Right cardiac atrium (tissue), 5 donors: Measurements from ENCODE around the gene CDKAL1. TPM values are rescaled to one million over a fixed set of nuclear protein-coding genes. Genes with fewer than 3 reads are reported as not detected.

Source experiments
- ATAC-seq, 2 donors: fragments of 200-7000 bp; cut with Tn5 transposase; one replicate each; pipeline versions ENCODE4 v1.8.0 to v1.9.1; 2020; ENCODE audit warnings: moderate library complexity in 2 of 2, mild to moderate bottlenecking in 1 of 2
- DNase-seq, 3 donors: peaks; one replicate each; pipeline ENCODE4 v3.0.0-alpha.2; 2020
- H3K27ac ChIP-seq: one replicate; pipeline ENCODE4 v1.5.1; 2013; ENCODE audit warnings: mild to moderate bottlenecking, low read length, control low read depth, moderate library complexity
- H3K27me3 ChIP-seq: one replicate; pipeline ENCODE4 v1.6.1; 2013; ENCODE audit not compliant: control insufficient read depth, insufficient read depth
- H3K4me1 ChIP-seq: one replicate; pipeline ENCODE4 v1.6.1; 2013; ENCODE audit warnings: low read length; ENCODE audit not compliant: control insufficient read depth, insufficient read depth
- H3K4me3 ChIP-seq: one replicate; pipeline ENCODE4 v1.5.1; 2013; ENCODE audit warnings: low read length, control low read depth
- H3K9me3 ChIP-seq: one replicate; pipeline ENCODE4 v1.6.1; 2013; ENCODE audit warnings: low read length; ENCODE audit not compliant: control insufficient read depth
- WGBS: extraction: QIAGEN DNeasy Blood & Tissue Kit; methylation state at CpG from one replicate; pipeline ENCODE4 v1.1.7; 2013; 5-methylcytosine and 5-hydroxymethylcytosine counted together
- intact Hi-C, 4 donors: fragments of 100-400 bp; cut with DNase I; formaldehyde crosslinking; loops; one replicate each; pipeline versions ENCODE4 v1.11.0 to v1.14.0; 2022 to 2023
- polyA plus RNA-seq: library from polyadenylated mRNA; stranded (reverse); fragments of 200-250 nt; gene quantifications from one replicate; pipeline ENCODE4 v1.2.3, GENCODE V29; 2013
- total RNA-seq, 4 donors: library from RNA; stranded (reverse); fragmentation: NEBNext Ultra II Directional; extraction: Animal tissue kit (Norgen Biotek cat#: 25700); gene quantifications; one replicate each; pipeline ENCODE4 v1.2.1, GENCODE V29; 2021
- donor health status: healthy with polysubstance abuse.
- donor health status: DM: no; HTN: yes; CAD: no.
- donor health status: DM: no; HTN: no; CAD: no.
- donor health status: DM: no; HTN: yes; CAD: no; lungs with severe emphysema.
- donor health status: DM: yes; HTN: yes; CAD: no.

The CDKAL1 gene
- total and polyA plus RNA-seq, 5 donors: 3.6 to 11.5 (median 10.8) TPM

- intact Hi-C loops: no loop called here
- H3K27ac ChIP-seq: no peak overlapping the region
- no peaks in the 10 kb centered on the region for H3K9me3 ChIP-seq
- peaks cover 2% of the 10 kb centered on the region for H3K4me1 ChIP-seq
- WGBS: 96% methylated on average over 4 of the region's 4 CpGs
- H3K4me3 ChIP-seq: no peak overlapping the region
- ATAC-seq (no peak), DNase-seq (no peak)
- H3K27me3 ChIP-seq: no peaks in the 10 kb centered on the region
These were observed 666.9 kb downstream of the CDKAL1 start for GRCh38 chr6:21201187-21201586.

DNA sequence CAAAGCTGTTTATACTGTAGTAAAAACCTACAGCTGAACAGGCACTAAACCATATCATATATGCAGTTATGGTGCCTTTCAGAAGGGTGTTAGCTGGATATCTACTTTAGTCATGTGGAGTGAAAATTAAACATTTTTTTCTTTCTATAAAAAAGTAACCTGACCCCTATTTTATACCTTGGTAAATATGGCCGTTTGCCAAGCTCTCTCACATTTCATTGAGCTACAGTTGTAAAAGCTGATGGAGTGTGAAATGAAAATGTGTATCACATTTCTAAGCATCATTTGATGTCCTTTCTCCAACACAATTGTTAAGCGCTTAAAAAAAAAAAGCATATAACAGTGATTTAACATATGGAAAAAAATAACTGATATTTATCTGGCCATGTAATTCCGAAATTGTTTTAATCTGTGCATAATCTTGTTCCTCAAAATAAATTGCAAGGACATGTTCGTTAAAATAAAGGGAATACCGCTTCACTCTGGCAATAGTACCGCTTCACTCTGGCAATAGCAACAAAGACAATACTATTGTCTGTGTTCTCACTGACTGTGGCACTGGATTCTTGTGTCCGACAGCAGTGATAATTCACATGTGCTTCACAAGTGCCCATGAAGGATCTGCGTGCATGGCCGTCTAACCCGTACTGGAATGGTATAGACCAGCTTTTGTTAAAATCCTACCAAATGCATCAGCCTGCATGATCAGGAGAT lies 667.5 kb downstream of the CDKAL1 start:
- DNase-seq (no peak), ATAC-seq (no peak)
- WGBS: 91% methylated on average over 10 of the region's 10 CpGs
- Histone ChIP-seq H3K27ac (no peak overlapping the region), H3K9me3 (no peaks in the 10 kb centered on the region), H3K4me3 (no peak overlapping the region), H3K4me1 (peaks cover 2% of the 10 kb centered on the region), H3K27me3 (no peaks in the 10 kb centered on the region)
- intact Hi-C loops: no loop called here

DNA sequence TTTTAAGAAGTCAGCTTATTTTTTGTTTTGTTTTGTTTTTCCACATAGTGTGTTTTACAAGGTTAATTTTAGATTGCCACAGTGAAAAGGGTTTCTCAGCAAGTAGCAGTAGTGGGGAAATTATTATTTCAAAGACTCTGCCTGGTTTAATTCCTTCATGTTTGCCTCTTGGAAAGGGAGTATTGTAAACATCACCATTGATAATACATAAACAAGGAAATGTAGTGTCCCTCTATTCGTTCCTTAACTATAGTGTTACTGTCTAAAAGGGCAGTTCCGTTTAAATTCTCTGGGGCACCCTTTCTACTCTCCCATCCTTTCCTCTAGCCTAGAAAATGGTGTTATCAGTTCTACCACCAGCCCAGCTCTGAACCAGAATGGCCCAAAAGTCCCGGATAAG lies 668.3 kb downstream of the CDKAL1 start:
- no peak for ATAC-seq
- H3K9me3 ChIP-seq: no peaks in the 10 kb centered on the region
- no peak for DNase-seq
- H3K4me3 ChIP-seq: no peak overlapping the region
- 76% methylated on average over 3 of the region's 3 CpGs for WGBS
- H3K4me1 ChIP-seq: peaks cover 2% of the 10 kb centered on the region
- no peaks in the 10 kb centered on the region for H3K27me3 ChIP-seq
- H3K27ac ChIP-seq: no peak overlapping the region
- intact Hi-C loops: no loop called here

DNA sequence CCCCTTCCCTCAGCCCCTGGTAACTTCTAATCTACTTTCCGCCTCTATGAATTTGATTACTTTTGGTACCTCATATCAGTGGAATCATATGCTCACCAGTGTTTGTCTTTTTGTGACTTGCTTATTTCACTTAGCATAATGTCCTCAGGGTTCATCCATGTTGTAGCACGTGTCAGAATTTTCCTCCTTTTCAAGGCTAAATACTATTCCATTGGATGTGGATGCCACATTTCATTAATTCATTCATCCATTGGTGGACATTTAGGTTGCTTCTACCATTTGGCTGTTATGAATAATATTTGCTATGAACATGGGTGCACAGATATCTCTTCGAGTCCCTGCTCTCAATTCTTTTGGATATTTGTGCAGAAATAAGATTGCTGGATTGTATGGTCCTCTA lies 670.7 kb downstream of the CDKAL1 start:
- Histone ChIP-seq H3K27me3 (no peaks in the 10 kb centered on the region), H3K4me1 (peaks cover 2% of the 10 kb centered on the region), H3K27ac (no peak overlapping the region), H3K9me3 (no peaks in the 10 kb centered on the region), H3K4me3 (no peak overlapping the region)
- DNase-seq (no peak), ATAC-seq (no peak)
- 97% methylated on average over 3 of the region's 3 CpGs for WGBS
- intact Hi-C loops: no loop called here

DNA sequence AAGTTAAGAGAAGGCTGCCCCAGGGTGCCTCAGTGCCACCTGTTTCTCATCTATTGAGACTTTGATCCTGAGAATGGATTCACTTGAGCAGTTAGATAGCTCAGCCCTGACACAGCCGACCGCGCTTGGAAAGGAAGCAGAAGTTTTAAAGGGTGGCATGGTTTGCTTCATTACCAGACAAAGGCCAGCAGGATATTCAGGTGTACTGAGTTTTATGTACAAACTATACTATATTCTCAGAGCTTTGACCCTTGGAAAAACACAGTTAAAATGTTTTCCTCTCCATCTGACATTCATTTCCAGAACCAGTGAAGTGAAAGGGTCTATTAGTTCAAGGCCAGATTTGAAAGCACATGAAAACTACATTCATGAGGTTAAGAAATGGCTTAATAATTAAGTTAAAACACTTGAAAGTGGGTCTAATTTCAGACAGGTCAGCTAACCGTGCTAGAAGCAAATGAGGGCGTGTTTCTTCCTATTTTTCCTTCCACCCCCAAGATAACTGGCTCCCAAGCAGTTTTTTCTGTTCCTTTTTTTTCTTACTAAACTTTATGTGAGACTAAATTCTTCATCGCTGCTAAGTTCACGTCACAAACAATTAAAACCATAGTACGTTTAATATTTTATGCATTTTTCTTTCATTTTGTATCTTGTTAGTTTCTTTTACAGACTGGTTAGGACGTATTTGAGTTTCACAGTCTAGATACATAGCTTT lies 674.0 kb downstream of the CDKAL1 start:
- intact Hi-C loops: no loop called here
- Histone ChIP-seq H3K27me3 (no peaks in the 10 kb centered on the region), H3K4me1 (no peaks in the 10 kb centered on the region), H3K4me3 (no peak overlapping the region), H3K9me3 (no peaks in the 10 kb centered on the region), H3K27ac (no peak overlapping the region)
- 88% methylated on average over 9 of the region's 9 CpGs for WGBS
- no peak for DNase-seq
- no peak for ATAC-seq

- H3K4me1 ChIP-seq: no peaks in the 10 kb centered on the region
- intact Hi-C loops: no loop called here
These were observed 674.5 kb downstream of the CDKAL1 start for GRCh38 chr6:21208796-21209186.

GRCh38 chr6:21213492-21213891 lies 679.2 kb downstream of the CDKAL1 start:
- H3K27me3 ChIP-seq: no peaks in the 10 kb centered on the region
- H3K4me1 ChIP-seq: no peaks in the 10 kb centered on the region
- H3K4me3 ChIP-seq: no peak overlapping the region
- H3K9me3 ChIP-seq: no peaks in the 10 kb centered on the region
- WGBS: 81% methylated on average over 3 of the region's 3 CpGs
- ATAC-seq: no peak
- no peak for DNase-seq
- intact Hi-C loops: no loop called here
- H3K27ac ChIP-seq: no peak overlapping the region

More at GRCh38 chr6:21208796-21209186, 674.5 kb downstream of the CDKAL1 start:
- ATAC-seq (no peak), DNase-seq (no peak)
- no peaks in the 10 kb centered on the region for H3K9me3 ChIP-seq
- H3K27ac ChIP-seq: no peak overlapping the region
- WGBS: 89% methylated on average over 5 of the region's 5 CpGs
- no peaks in the 10 kb centered on the region for H3K27me3 ChIP-seq
- H3K4me3 ChIP-seq: no peak overlapping the region

DNA sequence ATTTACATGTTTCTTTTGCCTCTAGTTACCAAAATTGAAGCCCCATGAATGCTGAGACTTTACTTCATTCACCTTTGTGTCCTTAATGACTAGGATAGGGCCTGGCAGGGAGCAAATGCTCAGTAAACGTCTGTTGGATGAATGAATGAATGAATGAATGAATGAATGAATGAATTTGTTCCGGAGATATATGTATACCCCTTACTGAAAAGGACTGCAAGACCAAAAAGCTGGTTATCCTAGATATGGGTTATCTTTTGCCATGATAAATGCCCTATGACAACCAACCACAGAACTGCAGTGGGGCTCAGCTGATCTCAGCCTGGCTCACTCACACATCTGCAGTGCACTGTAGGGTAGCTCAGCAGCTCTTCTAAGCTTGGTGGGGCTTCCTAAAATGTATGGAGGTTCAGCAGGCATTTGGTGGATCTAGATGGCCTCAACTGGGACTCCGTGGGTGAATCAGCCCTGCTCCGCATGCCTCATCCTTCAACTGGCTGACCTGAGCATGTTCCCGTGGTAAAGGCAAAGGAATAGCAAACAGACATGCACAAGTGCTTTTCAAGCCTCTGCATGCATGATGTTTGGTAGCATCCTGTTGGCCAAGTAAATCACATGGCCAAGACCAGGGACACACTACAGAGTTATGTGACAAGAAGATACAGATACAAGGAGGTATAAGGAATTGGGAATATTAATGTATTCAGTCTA lies 680.6 kb downstream of the CDKAL1 start:
- no peaks in the 10 kb centered on the region for H3K9me3 ChIP-seq
- H3K27ac ChIP-seq: no peak overlapping the region
- no peak for ATAC-seq
- H3K27me3 ChIP-seq: no peaks in the 10 kb centered on the region
- intact Hi-C loops: no loop called here
- H3K4me1 ChIP-seq: no peaks in the 10 kb centered on the region
- no peak for DNase-seq
- 87% methylated on average over 5 of the region's 5 CpGs for WGBS
- no peak overlapping the region for H3K4me3 ChIP-seq

- Histone ChIP-seq H3K4me3 (no peak overlapping the region), H3K4me1 (no peaks in the 10 kb centered on the region), H3K27ac (no peak overlapping the region), H3K9me3 (no peaks in the 10 kb centered on the region), H3K27me3 (no peaks in the 10 kb centered on the region)
- ATAC-seq (no peak), DNase-seq (no peak)
- 96% methylated on average over 2 of the region's 2 CpGs for WGBS
- intact Hi-C loops: no loop called here
These were observed 685.0 kb downstream of the CDKAL1 start for GRCh38 chr6:21219241-21219640.

DNA sequence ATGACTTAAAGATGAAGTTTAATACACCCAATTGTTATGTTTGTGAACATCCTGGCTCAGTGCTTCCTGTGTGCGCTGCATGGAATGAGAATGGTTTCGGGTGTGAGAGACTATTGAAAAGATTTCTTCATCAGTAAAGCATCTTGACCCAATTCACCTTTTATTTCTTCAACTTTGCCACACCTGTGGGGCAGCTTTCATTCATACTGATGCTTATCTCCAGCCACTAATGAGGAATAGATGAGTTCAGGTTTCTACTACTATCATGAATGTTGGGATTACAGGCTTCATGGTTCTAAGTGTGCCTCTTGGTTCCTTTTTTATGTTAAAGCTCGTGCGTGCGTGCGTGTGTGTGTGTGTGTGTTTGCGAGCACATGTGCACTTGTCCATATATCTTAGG lies 685.6 kb downstream of the CDKAL1 start:
- DNase-seq (no peak), ATAC-seq (no peak)
- no peaks in the 10 kb centered on the region for H3K9me3 ChIP-seq
- H3K27me3 ChIP-seq: no peaks in the 10 kb centered on the region
- 85% methylated on average over 7 of the region's 7 CpGs for WGBS
- no peak overlapping the region for H3K27ac ChIP-seq
- H3K4me1 ChIP-seq: no peaks in the 10 kb centered on the region
- intact Hi-C loops: no loop called here
- H3K4me3 ChIP-seq: no peak overlapping the region

- no peaks in the 10 kb centered on the region for H3K4me1 ChIP-seq
- DNase-seq (no peak), ATAC-seq (no peak)
- WGBS: 83% methylated on average over 5 of the region's 5 CpGs
- no peak overlapping the region for H3K27ac ChIP-seq
- no peak overlapping the region for H3K4me3 ChIP-seq
- H3K9me3 ChIP-seq: no peaks in the 10 kb centered on the region
- intact Hi-C loops: no loop called here
- H3K27me3 ChIP-seq: no peaks in the 10 kb centered on the region
These were observed 686.2 kb downstream of the CDKAL1 start for GRCh38 chr6:21220271-21220987.
